ENCODE results near the gene JPH4. TPM values are rescaled to one million over a fixed set of nuclear protein-coding genes. Genes with fewer than 3 reads are reported as not detected.
A peak's percentile ranks its signal among the peaks of the same experiment; 100 is the strongest.

The JPH4 gene
- total and polyA plus RNA-seq, 4 donors: 0.23 to 3.1 (median 1.0) TPM

GRCh38 chr14:23567186-23568020 lies 11.2 kb downstream of the JPH4 start, which contains the start of gene AP1G2:
Gene AP1G2, minus strand, starts transcription at chr14:23567791. Its CDS starts 477 bp downstream, at chr14:23567314.
- H3K9me3 ChIP-seq (ENCODE audit: control insufficient read depth in 4 of 4, insufficient read depth in 3 of 4, low read length in 3 of 4): no peaks in the 10 kb centered on the region
- ATAC-seq (ENCODE audit: insufficient read depth, low FRiP score) (peak; percentile 88), DNase-seq (peak; percentile 79 to 88 (median 84))
- peak within 1 kb of the TSS in 1 of 2 donors; percentile 87 for H3K27ac ChIP-seq (ENCODE audit: low read depth in 1 of 2, low read length in 1 of 2)
- TF ChIP-seq, protein P1, sequence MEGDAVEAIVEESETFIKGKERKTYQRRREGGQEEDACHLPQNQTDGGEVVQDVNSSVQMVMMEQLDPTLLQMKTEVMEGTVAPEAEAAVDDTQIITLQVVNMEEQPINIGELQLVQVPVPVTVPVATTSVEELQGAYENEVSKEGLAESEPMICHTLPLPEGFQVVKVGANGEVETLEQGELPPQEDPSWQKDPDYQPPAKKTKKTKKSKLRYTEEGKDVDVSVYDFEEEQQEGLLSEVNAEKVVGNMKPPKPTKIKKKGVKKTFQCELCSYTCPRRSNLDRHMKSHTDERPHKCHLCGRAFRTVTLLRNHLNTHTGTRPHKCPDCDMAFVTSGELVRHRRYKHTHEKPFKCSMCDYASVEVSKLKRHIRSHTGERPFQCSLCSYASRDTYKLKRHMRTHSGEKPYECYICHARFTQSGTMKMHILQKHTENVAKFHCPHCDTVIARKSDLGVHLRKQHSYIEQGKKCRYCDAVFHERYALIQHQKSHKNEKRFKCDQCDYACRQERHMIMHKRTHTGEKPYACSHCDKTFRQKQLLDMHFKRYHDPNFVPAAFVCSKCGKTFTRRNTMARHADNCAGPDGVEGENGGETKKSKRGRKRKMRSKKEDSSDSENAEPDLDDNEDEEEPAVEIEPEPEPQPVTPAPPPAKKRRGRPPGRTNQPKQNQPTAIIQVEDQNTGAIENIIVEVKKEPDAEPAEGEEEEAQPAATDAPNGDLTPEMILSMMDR (IDR thresholded peaks at IDR 0.05; ENCODE audit: control extremely low read depth, extremely low read depth): no peak
- H3K27me3 ChIP-seq (ENCODE audit: control insufficient read depth in 3 of 3, insufficient read depth in 3 of 3, low read length in 2 of 3): peaks cover 0 to 5% (median 2%) of the 10 kb centered on the region in 3 donors
- 1% methylated on average over 53 of the region's 53 CpGs for whole genome bisulfite sequencing, 2 donors
- peak within 1 kb of the TSS; percentile 50 for H3K4me3 ChIP-seq
- peaks cover 0 to 21% (median 5%) of the 10 kb centered on the region in 5 donors for H3K4me1 ChIP-seq (ENCODE audit: control insufficient read depth in 5 of 5, insufficient read depth in 5 of 5, low read length in 5 of 5)
- H3K36me3 ChIP-seq (ENCODE audit: control insufficient read depth in 4 of 4, insufficient read depth in 4 of 4, low read length in 4 of 4): peaks cover 0 to 9% (median 4%) of the 10 kb centered on the region in 4 donors
- peak within 1 kb of the TSS; percentile 55 to 80 for H3K9ac ChIP-seq (ENCODE audit: insufficient read depth in 1 of 2, low read length in 2 of 2)

DNA sequence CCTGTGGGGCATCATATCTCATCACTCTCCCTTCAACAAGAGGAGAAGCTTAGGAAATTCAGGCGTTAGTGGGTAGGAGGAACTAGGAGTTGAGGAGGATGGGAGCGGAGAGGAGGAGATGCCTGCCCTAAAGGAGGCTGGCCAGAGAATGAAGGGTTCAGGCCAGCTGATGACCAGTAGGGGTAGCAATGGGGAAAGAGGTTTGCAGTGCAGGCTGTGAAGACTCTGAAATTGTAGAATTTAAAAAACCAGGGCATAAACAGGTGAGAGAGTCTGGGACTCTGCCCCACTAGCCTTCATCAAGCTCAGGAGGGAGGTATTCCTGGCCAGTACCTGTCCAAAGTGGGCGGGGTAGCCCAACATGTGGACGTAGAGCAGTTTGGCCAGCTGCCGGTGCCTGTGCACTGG lies 11.8 kb downstream of the JPH4 start:
- Histone ChIP-seq H3K9ac (ENCODE audit: insufficient read depth in 1 of 2, low read length in 2 of 2) (peak overlapping the region in 1 of 2 donors; percentile 55), H3K27me3 (ENCODE audit: control insufficient read depth in 3 of 3, insufficient read depth in 3 of 3, low read length in 2 of 3) (peaks cover 0 to under 1% (median 0%) of the 10 kb centered on the region in 3 donors), H3K4me3 (peak overlapping the region; percentile 50), H3K4me1 (ENCODE audit: control insufficient read depth in 5 of 5, insufficient read depth in 5 of 5, low read length in 5 of 5) (peaks cover 0 to 21% (median 5%) of the 10 kb centered on the region in 5 donors), H3K36me3 (ENCODE audit: control insufficient read depth in 4 of 4, insufficient read depth in 4 of 4, low read length in 4 of 4) (peaks cover 0 to 10% (median 8%) of the 10 kb centered on the region in 4 donors), H3K27ac (ENCODE audit: low read depth in 1 of 2, low read length in 1 of 2) (peak overlapping the region in 1 of 2 donors; percentile 87), H3K9me3 (ENCODE audit: control insufficient read depth in 4 of 4, insufficient read depth in 3 of 4, low read length in 3 of 4) (no peaks in the 10 kb centered on the region)
- ATAC-seq (ENCODE audit: insufficient read depth, low FRiP score) (peak; percentile 8), DNase-seq (peak in 1 of 3 donors; percentile 30)
- 18 to 23% methylated on average over 5 of the region's 5 CpGs for WGBS, 2 donors
- TF ChIP-seq, protein P1 (IDR thresholded peaks at IDR 0.05; ENCODE audit: control extremely low read depth, extremely low read depth): no peak

DNA sequence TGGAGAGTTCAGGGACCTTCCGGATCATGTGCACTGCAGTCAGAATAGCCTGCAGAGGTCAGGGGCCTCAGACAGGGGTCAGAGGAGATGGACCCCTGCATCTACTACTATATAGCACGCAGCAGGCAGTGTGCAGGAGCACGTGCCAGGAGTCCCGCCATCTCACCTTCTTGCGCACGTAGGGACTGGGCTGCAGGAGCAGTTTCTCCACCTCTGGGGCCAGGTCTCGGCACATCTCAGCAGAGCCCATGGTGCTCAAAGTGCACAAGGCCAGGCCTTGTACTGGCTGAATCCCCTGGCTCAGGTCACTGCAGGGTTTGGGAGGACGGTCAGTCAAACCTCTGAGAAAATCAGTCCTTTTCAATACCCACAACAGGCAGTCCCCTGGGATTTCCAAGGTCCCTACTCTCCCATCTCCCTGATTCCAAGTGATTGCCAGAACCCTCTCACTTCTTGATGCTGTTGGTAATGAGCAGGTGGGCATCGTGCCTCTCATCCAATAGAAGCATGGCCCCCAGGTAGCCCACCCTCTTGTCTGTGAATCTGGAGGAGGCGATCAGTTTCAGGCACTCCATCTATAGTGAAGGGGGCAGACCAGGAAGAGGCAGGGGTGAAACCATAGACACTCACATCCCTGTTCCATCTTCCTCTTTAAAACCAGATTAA lies 12.3 kb downstream of the JPH4 start:
- Histone ChIP-seq H3K4me3 (no peak overlapping the region), H3K36me3 (ENCODE audit: control insufficient read depth in 4 of 4, insufficient read depth in 4 of 4, low read length in 4 of 4) (peaks cover 0 to 13% (median 9%) of the 10 kb centered on the region in 4 donors), H3K9me3 (ENCODE audit: control insufficient read depth in 4 of 4, insufficient read depth in 3 of 4, low read length in 3 of 4) (no peaks in the 10 kb centered on the region), H3K27me3 (ENCODE audit: control insufficient read depth in 3 of 3, insufficient read depth in 3 of 3, low read length in 2 of 3) (no peaks in the 10 kb centered on the region), H3K4me1 (ENCODE audit: control insufficient read depth in 5 of 5, insufficient read depth in 5 of 5, low read length in 5 of 5) (peaks cover 0 to 21% (median 5%) of the 10 kb centered on the region in 5 donors), H3K9ac (ENCODE audit: insufficient read depth in 1 of 2, low read length in 2 of 2) (no peak overlapping the region), H3K27ac (ENCODE audit: low read depth in 1 of 2, low read length in 1 of 2) (no peak overlapping the region)
- TF ChIP-seq, protein P1 (IDR thresholded peaks at IDR 0.05; ENCODE audit: control extremely low read depth, extremely low read depth): no peak
- ATAC-seq (ENCODE audit: insufficient read depth, low FRiP score) (no peak), DNase-seq (no peak)
- WGBS, 2 donors: 94 to 95% methylated on average over 10 of the region's 10 CpGs
